Activated T-helper 1 cell treated with anti-CD3 and anti-CD28 coated beads, Interleukin-2, amount 50 U/mL, for 16 hours (primary cell): Measurements from ENCODE around the gene PARVA.
"Not testable (repeated sequence)": the region's sequence is repeated elsewhere in the genome, so short reads cannot be mapped to it uniquely, and the experiment has no call there.

ENCODE experiments used
- DNase-seq, 2 donors: peaks; one replicate each; pipeline ENCODE4 v3.0.0-alpha.2; 2020; ENCODE audit warnings: low read depth in 1 of 2, low spot score in 1 of 2

The PARVA gene, protein sequence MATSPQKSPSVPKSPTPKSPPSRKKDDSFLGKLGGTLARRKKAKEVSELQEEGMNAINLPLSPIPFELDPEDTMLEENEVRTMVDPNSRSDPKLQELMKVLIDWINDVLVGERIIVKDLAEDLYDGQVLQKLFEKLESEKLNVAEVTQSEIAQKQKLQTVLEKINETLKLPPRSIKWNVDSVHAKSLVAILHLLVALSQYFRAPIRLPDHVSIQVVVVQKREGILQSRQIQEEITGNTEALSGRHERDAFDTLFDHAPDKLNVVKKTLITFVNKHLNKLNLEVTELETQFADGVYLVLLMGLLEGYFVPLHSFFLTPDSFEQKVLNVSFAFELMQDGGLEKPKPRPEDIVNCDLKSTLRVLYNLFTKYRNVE

DNA sequence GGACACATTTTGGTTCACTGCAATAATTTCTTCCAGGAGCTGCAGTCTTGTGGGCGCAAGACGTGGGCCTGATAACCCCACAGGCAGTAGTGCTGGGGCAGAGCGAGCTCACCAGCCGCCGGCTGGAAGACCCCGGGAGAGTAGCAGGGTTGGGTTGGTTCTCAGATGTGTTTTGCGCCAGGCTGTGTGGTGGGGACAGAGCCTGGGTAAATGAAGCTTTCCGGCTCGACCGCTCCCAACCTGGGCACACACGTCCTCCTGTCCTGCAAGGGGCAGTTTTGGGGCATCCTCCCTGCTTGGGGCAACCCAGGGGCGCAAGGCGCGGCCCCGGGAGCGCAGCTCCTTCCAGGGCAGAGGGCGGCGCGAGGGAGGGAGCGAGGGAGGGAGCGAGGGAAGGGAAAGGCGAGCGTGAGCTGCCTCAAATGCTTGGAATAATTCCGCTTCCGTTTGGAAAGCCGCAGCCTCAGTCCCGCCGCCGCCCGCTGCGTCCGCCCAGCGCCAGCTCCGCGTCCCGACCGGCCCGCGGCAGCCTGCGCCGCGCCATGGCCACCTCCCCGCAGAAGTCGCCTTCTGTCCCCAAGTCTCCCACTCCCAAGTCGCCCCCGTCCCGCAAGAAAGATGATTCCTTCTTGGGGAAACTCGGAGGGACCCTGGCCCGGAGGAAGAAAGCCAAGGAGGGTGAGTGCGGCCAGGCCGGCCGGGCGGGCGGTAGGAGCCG, at the start of gene PARVA:
PARVA (plus strand) TSS at position 466 of the 718 bp plus-strand sequence; CDS start at position 543, 77 bp downstream.
- no peak for DNase-seq

DNA sequence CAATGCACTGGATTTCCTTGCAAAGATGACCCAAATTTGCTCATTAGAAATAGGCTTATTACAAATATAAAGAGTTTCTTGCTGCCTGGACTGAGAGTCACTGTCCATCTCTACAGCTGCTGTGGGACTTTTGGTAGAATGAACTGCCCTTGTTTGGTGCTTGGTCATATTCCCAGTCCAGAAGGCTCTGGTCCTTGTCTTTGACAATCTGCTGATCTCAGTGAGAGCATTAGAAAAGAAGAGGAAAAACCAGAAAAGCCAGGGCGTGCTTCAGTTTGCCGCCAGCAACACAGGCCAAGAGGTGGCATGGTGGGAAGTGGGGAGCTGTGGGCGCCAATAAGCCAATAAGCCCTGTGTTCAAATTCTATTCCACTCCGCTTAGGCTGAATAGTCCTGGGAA, 48.2 kb upstream of the PARVA start:
- no peak for DNase-seq

DNA sequence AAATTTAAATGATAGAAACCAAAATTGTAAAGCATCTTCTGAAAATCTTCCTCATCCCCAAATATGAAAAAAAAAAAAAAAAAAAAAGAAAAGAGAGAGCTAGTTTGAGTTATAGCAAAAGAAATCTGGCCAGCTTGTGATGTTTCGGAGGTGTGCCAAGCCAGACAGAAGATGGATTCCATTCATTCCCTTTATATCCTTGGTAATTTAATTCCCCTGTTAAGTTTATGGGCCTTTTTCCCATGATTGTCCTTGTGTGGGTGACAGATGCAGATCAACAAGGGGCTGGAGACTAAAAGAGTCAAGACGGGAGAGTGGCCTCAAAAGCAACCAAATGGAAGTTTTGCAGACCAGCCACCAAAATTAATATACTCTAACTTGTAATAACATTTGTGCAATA, 47.6 kb upstream of the PARVA start:
- DNase-seq, result no peak

DNA sequence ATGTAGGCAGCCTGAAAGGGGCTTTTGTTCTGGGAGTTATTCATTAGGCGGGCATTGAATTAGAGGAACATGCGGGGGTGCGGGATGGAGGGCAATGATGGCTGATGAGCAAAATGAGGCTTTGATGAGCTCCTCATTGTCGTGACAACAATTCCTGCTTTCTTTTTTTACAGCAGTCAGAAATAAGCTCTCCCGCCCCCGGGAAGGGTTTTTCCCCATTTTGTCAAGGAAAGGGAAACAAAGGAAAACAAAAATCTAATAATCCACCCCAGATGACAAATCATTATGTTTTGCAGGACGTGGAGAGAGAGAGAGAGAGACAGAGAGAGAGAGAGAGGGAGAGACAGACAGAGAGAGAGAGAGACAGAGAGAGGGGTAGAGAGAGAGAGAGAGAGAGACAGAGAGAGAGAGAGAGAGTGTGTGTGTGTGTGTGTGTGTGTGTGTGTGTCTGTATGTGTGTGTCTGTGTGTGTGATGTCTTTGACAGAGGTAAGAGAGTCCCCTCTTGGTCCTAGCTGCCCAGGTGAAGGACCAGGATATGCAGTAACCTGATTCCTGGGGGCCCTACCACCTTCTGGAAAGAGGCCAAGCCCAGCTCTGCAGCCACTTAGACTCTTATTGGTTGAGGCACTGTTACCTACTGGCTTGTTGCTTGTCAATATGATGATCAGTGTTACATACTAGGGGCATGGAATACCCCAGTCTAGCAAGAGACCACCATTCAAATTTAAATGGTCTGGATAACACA, 46.7 kb upstream of the PARVA start:
- DNase-seq, result no peak

DNA sequence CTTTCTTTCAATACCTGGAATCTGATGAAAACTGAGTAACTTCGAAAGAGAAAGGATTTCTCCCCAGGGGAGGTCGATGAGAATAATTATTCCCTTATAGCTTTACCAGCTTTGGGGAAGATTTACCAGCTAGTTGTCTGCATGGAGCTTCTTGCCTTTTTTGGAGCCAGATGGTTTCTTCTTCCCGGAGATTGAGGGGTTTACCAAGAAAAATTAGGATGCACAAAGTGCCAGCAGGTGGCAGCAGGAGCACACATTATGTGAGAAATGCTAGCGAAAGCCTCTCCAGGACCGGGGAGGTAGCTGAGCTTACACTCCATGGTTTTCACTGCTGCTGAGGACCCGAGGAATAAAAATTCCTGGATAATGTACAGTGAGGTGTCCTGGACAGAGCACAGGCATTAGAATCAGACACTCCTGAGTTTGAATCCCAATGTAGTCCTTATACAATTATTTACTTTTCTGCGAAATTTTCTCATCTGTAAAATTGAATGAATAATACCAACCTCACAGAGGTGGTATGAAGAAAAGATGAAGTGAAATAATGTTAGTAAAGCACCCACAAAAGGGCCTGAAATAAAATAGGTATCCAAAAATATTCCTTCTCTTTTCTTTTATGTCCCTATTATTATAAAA, 46.0 kb upstream of the PARVA start:
- peak; percentile 46 to 55 for DNase-seq

DNA sequence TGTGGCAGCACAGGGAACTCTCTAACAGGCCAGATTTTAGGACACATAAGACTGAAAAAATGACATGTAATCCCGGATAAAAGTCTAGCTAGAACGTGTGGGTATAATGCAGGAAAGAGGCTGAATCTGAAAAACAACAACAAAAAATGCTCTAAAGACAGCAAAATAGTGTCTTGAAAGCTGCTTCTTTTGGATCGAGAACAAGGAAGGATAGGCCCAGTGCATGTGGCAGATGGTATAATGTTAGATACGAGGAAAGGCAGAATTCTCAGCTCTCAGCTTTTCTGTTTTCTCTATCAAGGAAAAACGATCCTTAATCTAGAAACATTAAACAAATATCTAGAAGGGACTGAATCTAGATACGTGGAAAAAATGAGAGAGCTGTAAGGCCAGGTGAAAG, 33.8 kb upstream of the PARVA start:
- no peak for DNase-seq

DNA sequence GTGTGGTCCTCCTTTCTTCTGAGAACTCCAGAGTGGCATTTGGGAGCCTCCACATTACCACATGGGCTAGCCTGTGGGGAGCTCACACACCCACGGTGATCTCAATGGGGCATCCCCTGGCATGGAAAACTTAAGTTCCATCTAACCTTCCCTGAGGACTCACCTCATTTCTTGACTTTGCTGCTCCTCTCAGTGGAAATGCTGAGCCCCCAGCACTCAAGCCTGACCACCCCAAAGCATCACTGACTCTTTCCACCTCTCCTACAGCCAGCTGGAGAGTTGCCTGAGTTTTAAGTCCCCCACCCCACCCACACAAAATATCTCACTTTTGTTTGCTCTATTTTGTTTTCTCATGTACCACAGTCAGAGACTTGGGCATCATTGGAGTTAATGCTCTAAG, 23.8 kb upstream of the PARVA start:
- no peak for DNase-seq

DNA sequence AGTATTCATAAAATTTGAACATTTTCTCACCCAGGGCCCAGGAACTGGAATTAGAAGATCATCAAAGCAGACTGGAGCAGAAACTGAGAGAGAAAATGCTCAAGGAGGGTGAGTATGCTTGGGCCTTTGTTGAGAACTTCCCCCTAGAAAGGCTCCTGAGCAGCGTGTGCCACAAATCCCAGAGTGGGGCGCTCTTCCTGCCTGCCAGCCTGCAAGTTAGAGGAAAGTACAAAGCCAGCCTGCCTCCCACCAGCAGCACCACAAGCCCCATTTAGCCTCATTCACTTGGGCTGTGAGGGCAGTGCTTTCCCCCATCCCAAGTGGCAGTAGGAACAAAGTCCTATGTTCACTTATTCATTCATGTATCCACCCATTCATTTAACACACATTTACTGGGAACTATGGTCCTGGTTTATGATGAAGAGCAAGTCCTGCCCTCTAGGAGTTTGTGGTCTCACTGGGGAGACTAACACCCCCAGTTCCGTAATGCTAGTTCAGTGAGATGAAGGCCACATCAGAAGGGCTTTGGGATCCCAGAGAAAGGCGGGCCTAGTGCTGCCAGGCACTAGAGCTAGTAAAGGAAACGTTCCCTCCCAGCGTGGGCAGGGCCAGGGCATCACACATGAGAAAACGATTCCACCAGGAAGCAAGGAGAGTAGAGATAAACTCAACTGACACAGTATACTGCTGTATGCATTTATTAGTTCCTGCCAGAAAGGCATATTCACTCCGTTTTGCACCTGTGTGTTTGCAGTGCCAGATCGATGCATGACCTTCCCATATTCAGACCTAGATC, 22.4 kb upstream of the PARVA start:
- DNase-seq, result no peak

DNA sequence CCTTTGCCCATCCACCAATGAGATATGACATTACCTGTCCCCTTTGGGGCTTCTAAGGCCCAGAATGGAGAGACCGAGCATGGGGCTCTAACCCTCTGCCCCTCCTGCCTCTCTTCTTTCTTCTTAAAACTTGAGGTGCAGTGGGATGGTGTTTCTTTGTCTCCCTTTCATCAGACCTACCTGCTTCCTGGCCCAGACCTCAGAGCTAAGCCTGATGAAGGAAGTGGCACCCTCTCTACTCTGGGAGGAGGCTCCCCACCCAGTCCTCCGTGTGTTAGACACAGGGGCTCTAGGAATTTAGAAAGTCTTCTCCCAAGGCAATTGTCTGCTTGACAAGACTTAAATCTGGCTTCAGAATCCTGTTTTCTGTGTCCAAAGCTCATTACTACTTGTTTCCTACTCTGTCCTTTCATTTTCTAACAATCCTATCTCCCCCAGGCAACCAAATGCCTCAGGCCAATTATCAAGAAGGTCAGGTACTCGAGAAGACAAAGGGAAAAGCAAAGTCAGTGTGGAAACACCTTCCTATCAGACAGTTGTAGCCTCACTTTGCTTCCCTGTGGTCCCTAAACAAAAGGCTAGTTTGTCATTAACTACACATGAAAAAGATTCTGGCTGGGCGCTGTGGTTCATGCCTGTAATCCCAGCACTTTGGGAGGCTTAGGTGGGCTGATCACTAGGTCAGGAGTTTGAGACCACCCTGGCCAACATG, 20.3 kb upstream of the PARVA start:
- no peak for DNase-seq

DNA sequence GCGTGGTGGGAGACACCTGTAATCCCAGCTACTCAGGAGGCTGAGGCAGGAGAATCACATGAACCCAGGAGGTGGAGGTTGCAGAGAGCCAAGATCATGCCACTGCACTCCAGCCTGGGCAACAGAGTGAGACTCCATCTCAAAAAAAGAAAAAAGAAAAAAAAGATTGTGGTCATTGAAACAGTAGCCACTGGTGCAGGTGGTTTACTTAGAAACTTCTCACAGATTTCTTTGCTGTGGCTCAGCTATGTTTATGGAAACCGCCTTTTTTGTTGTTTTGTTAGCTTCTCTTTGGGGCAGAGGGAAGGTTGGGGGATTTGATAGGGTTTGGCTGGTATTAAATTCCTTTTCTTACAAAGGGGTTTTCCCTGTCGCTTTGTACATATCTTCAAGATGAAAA, 19.7 kb upstream of the PARVA start:
- DNase-seq, result not testable (repeated sequence)

DNA sequence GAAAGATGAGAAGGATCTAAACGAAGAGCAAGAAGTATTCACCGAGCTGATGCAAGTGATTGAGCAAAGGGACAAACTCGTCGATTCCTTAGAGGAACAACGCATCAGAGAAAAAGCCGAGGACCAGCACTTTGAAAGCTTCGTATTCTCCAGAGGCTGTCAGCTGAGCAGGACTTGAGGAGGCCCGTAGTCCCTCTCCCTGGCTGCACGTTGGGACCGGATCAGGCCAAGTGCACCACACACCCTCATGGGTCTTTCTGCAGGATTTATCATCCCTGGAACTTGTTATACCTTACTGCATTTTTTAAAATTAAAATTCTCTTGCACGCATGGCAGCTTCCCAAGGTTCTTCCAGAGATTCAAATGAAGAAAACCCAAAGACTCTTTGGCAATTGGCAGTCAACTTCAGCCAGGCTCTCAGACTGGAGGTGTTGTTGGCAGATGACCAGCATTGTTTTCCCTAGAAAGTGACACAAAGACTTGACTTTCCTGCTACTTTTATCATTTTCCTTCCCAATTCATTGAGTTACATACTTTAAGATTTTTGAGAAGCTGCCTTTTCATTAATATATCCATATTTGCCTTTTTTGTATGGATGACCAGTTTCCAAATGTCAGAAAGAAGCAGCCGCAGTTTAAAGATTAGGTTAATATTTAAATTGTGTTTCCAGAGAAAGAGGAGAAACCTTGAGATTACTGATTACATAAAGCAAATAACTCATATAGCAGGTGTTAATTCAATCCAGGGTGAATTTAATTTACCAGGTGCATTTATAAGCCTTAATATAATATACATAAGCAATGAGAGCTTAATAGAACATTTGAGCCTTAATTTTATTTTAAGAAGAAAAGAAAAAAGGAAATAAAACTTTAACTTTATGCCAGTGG, 18.8 kb upstream of the PARVA start:
- no peak for DNase-seq

DNA sequence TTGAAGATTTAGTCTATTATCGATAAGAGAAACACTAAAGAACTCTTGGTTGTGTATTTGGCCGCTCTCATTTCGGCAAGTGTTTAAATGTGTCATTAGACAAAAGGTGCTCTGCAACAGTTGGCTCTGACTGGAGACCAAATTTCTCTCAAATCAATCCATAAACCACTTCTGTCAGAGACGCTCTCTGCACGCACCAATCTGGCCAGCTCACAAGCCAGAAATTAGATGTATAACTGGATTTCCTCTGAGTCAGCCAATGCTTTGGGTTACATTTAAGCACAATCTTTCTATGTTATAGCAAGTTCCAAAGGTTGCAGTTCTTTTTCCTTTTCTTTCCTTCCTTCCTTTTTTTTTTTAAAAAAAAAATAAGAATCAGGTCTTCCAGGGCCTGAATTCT, 17.6 kb upstream of the PARVA start:
- DNase-seq, result no peak

DNA sequence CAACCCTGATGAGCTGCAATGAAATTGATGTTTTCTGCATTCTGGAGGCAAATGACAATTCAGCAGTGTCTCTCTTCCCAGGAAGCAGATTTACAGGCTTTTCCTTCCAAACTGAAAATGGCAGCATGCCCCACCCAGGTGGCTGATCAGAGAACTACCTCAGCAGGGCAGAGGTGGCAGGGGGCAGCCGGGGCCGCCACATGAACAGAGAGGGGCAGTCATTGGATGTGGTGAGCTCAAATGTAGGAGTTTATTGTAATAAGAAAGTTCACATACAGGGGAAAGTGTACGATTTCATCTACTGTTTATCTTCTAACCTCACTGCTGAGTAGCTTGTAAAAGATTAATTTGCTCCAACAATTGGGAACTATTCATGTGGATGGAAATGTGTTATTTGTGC, 15.7 kb upstream of the PARVA start:
- no peak for DNase-seq

DNA sequence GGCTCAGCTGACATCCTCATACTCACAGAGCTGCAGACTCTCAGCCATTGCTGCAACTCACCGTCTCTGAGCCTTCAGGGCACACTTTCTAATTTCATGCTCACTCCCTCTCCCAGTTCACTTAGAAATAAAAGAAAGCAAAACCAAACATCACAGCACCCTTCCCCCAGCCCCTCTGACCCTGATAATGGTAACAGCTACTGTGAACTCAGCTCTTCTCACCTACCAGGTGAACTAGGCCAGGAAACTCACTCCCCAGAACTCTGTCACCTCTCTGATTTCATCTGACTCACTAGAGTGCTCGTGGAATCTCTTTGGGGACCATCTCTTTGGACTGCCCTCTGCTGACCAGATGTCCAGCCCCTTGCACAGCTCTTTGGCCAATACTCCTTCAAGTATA, 14.5 kb upstream of the PARVA start:
- no peak for DNase-seq

DNA sequence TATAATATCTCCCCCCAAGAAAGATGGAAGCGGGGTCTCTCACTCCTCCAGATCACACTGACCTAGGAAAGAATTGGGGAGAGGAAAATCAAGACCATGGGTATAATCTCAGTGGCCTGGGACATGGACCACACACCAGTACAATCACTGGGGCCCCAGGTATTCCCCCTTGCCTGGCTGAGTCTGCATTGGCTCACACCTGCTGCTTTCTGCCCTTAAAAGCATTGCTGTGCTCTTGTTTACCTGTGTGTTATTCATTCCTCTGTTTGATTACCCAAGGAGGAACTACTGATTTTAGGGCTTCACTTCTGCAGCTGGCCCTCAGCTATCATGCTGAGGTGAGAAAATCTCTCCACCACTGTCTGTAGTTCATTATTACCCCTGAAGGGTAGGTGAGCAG, 14.0 kb upstream of the PARVA start:
- no peak for DNase-seq

DNA sequence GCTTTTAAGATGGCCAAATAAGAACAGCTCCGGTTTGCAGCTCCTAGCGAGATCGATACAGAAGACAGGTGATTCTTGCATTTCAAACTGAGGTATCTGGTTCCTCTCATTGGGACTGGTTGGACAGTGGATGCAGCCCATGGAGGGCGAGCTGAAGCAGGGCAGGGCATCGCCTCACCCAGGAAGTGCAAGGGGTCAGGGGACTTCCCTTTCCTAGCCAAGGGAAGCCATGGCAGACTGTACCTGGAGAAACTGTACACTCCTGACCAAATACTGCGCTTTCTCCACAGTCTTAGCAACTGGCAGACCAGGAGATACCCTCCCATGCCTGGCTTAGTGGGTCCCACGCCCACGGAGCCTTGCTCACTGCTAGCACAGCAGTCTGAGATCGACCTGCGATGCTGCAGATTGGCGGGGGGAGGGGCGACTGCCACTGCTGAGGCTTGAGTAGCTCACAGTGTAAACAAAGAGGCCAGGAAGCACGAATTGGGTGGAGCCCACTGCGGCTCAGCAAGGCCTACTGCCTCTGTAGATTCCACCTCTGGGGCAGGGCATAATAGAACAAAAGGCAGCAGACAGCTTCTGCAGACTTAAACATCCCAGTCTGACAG, 11.3 kb upstream of the PARVA start:
- peak; percentile 9 to 56 for DNase-seq

DNA sequence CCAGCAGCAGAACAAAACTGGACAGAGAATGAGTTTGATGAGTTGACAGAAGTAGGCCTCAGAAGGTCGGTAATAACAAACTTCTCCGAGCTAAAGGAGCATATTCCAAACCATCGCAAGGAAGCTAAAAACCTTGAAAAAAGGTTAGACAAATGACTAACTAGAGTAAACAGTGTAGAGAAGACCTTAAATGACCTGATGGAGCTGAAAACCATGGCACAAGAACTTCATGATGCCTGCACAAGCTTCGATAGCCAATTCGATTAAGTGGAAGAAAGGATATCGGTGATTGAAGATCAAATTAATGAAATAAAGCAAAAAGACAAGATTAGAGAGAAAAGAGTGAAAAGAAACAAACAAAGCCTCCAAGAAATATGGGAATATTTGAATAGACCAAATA, 10.3 kb upstream of the PARVA start:
- not testable (repeated sequence) for DNase-seq

DNA sequence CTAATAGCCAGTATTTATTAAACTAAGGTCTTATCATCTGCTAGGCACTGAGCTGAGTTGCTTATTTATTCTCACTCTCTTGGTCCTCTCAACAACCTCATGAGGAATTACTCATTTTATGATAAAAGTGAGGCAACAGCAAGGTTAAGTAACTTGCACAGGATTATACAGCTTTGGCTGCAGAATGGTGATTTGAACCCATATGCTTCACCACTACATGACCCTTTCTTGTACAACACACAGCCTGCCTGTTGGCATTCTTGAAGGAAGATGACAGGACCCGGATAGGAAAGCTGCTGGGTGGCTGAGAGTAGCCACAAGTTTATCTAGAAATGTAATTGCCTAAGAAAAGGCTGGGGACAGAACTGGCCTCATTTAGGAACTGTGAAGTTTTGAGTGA, 5.3 kb upstream of the PARVA start:
- DNase-seq, result no peak

DNA sequence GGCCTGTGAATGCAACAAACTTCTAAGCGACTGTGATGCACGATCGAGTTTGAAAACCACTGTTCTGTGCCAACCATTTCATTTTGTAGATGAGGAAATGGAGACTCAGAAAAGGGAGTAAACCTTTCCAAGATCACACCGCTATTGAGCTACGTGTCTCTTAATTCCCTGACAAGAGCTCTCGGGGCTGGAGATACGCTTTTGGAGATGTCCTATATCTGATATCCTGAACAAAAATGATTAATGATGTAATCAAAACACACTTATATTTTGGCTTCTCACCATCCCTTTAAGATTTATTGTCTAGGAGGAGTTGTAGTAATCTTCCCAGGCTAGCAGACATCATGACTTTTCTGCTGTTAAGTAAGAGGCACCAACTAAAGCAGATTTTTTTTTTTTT, 1.7 kb upstream of the PARVA start:
- no peak for DNase-seq
